HCT116 (cell line): ENCODE measurements around the gene ADARB2. TPM values are rescaled to one million over a fixed set of nuclear protein-coding genes. Genes with fewer than 3 reads are reported as not detected.
"Not testable (repeated sequence)": the region's sequence is repeated elsewhere in the genome, so short reads cannot be mapped to it uniquely, and the experiment has no call there.

Experiments
- ATAC-seq: fragments of 200-7000 bp; cut with Tn5 transposase; 2 replicates; pipeline ENCODE4 v1.9.1; 2020; ENCODE audit warnings: mild to moderate bottlenecking, moderate library complexity
- BruUV-seq: library from RNA; stranded (reverse); fragments of 400-500 nt; replicated peaks from 2 replicates; lab custom pipeline; 2021; lab: Mats Ljungman, UMichigan
- CTCF ChIA-PET: fragments of 300-600 bp; sonication (Branson Sonifier 250); formaldehyde crosslinking; loops from one replicate; lab custom pipeline; 2021; ENCODE audit warnings: antibody characterized with exemption; lab: Charles Lee
- POLR2A ChIA-PET: fragments of 300-600, 350-600 bp; sonication (Branson Sonifier 250); formaldehyde crosslinking; loops from one replicate; lab custom pipeline; 2021; ENCODE audit warnings: antibody characterized with exemption; lab: Charles Lee
- RAD21 ChIA-PET, 2 experiments: fragments of 300-600 bp; sonication (Branson Sonifier 250); formaldehyde crosslinking; loops; one replicate each; lab custom pipeline; 2023; ENCODE audit warnings: low total read pairs in 2 of 2; ENCODE audit not compliant: uncharacterized antibody in 2 of 2, unreplicated experiment in 2 of 2, low non-redundant PET in 1 of 2; lab: Charles Lee
- DNase-seq: peaks from one replicate; pipeline ENCODE4 v3.0.0-alpha.2; 2010; ENCODE audit warnings: low read depth, low spot score
- H2AFZ ChIP-seq: fragments of 200-600 bp; shearing (Covaris generic), sonication (generic); 2 replicates; pipeline ENCODE4 v1.6.1; 2017; ENCODE audit warnings: low read depth, mixed run types, mixed read lengths, antibody characterized with exemption, low read length; ENCODE audit not compliant: poor library complexity, severe bottlenecking
- H3K27ac ChIP-seq: 2 replicates; pipeline ENCODE4 v1.5.1; 2012; ENCODE audit warnings: low read depth, low read length
- H3K27me3 ChIP-seq: fragments of 200-600 bp; sonication (generic); 2 replicates; pipeline ENCODE4 v1.6.1; 2016; ENCODE audit warnings: mixed run types, low read length, mixed read lengths; ENCODE audit not compliant: insufficient read depth
- H3K36me3 ChIP-seq, 2 experiments: fragments of 200-500 bp in 1 of 2; fragments of 200-600 bp in 1 of 2; sonication (Bioruptor generic) in 1 of 2; sonication (generic) in 1 of 2; 2 replicates each; pipeline versions ENCODE4 v1.5.1 to v1.6.1; 2014 to 2016; ENCODE audit warnings: low read length in 2 of 2, inconsistent platforms in 1 of 2, mixed read lengths in 1 of 2, mixed run types in 1 of 2; ENCODE audit not compliant: insufficient read depth in 2 of 2, control insufficient read depth in 1 of 2
- H3K4me1 ChIP-seq, 2 experiments: fragments of 200-600 bp in 1 of 2; sonication (generic) in 1 of 2; 2 replicates each; pipeline versions ENCODE4 v1.5.1 to v1.6.1; 2012 to 2017; ENCODE audit warnings: low read length in 2 of 2, inconsistent platforms in 1 of 2, mild to moderate bottlenecking in 1 of 2, mixed read lengths in 1 of 2, mixed run types in 1 of 2, moderate library complexity in 1 of 2; ENCODE audit not compliant: insufficient read depth in 2 of 2, control insufficient read depth in 1 of 2
- H3K4me2 ChIP-seq: fragments of 200-600 bp; sonication (generic); 2 replicates; pipeline ENCODE4 v1.6.1; 2017; ENCODE audit warnings: mixed run types, low read length, mixed read lengths
- H3K4me3 ChIP-seq, 2 experiments: fragments of 200-600 bp in 1 of 2; sonication (generic) in 1 of 2; replicated peaks in 1 of 2; 2 replicates each; pipeline ENCODE4 v1.5.1; 2011 to 2016; ENCODE audit warnings: low read length in 2 of 2, control low read depth in 1 of 2, low read depth in 1 of 2, mild to moderate bottlenecking in 1 of 2, mixed read lengths in 1 of 2, mixed run types in 1 of 2
- H3K79me2 ChIP-seq: fragments of 200-600 bp; sonication (generic); 2 replicates; pipeline ENCODE4 v1.6.1; 2017; ENCODE audit warnings: mild to moderate bottlenecking, mixed run types, low read length, moderate library complexity, mixed read lengths; ENCODE audit not compliant: insufficient read depth
- H3K9ac ChIP-seq: fragments of 200-600 bp; sonication (generic); 2 replicates; pipeline ENCODE4 v1.6.1; 2016; ENCODE audit warnings: low read length, mixed read lengths
- H3K9me2 ChIP-seq: fragments of 200-600 bp; sonication (generic), shearing (Covaris generic); 2 replicates; pipeline ENCODE4 v1.6.1; 2017; ENCODE audit warnings: mixed run types, mild to moderate bottlenecking, moderate library complexity; ENCODE audit not compliant: insufficient read depth
- H3K9me3 ChIP-seq, 2 experiments: fragments of 200-500 bp in 1 of 2; fragments of 200-600 bp in 1 of 2; sonication (Bioruptor generic) in 1 of 2; sonication (generic) in 1 of 2; 2 replicates each; pipeline ENCODE4 v1.6.1; 2014 to 2017; ENCODE audit warnings: low read length in 2 of 2, mixed read lengths in 2 of 2, inconsistent platforms in 1 of 2, low read depth in 1 of 2, mild to moderate bottlenecking in 1 of 2, mixed run types in 1 of 2, moderate library complexity in 1 of 2; ENCODE audit not compliant: control insufficient read depth in 1 of 2, insufficient read depth in 1 of 2
- H4K20me1 ChIP-seq: fragments of 200-600 bp; sonication (generic), shearing (Covaris generic); 2 replicates; pipeline ENCODE4 v1.6.1; 2017; ENCODE audit warnings: mixed run types, mild to moderate bottlenecking, moderate library complexity; ENCODE audit not compliant: insufficient read depth
- EGR1 ChIP-seq: IDR thresholded peaks from 2 replicates; pipeline ENCODE4 v1.6.1; 2012; ENCODE audit warnings: low read depth
- EZH2 ChIP-seq: fragments of 200-600 bp; sonication (generic); IDR thresholded peaks from 2 replicates; pipeline ENCODE4 v1.6.1; 2017; ENCODE audit warnings: antibody characterized with exemption, mixed run types
- RAD21 ChIP-seq: IDR thresholded peaks from 2 replicates; pipeline ENCODE4 v1.6.1; 2012; ENCODE audit warnings: low read depth, mild to moderate bottlenecking
- SRF ChIP-seq: IDR thresholded peaks from 2 replicates; pipeline ENCODE4 v1.6.1; 2012; ENCODE audit warnings: low read depth
- YY1 ChIP-seq: IDR thresholded peaks from 2 replicates; pipeline ENCODE4 v1.6.1; 2011; ENCODE audit warnings: low read length, low read depth, moderate library complexity, mild to moderate bottlenecking; ENCODE audit not compliant: insufficient replicate concordance; ENCODE audit errors: extremely low read depth
- intact Hi-C: fragments of 100-400 bp; cut with micrococcal nuclease; formaldehyde crosslinking; loops from 2 replicates; pipeline ENCODE4 v1.10.0; 2022
- total RNA-seq: library from RNA; stranded (reverse); gene quantifications from one replicate; pipeline ENCODE4 v1.2.1, GENCODE V29; 2021; ENCODE audit not compliant: unreplicated experiment

The ADARB2 gene
- total RNA-seq, 1 experiment from 2014 or later, result not detected

DNA sequence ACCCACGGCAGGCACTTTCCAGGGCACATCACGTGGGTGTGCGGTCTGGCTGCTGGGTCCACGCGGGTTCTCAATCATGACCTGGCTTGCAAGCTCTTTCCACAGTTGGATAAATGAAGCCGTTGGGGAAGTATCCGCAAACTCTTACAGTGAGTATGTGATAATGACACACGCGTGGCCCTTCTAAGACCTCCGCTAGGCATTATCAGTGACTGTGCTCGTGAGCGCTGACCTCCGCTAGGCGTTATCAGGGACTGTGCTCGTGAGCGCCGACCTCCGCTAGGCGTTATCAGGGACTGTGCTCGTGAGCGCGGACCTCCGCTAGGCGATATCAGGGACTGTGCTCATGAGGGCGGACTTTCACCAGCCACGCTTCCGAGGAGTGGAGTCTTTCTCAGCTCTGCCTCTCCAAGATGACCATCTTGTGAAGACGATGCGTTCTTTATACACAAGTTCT, 574.1 kb downstream of the ADARB2 start:
- TF ChIP-seq EZH2 (no peak), SRF (no peak), RAD21 (no peak)
- TF ChIP-seq, all 23 proteins: peak for 0
- no TSS peak for BruUV-seq
- Histone ChIP-seq H3K9me3 (no peaks in the 10 kb centered on the region), H4K20me1 (no peaks in the 10 kb centered on the region), H3K9me2 (no peaks in the 10 kb centered on the region), H3K36me3 (no peaks in the 10 kb centered on the region), H2AFZ (no peak overlapping the region), H3K9ac (no peak overlapping the region), H3K27ac (no peak overlapping the region), H3K4me1 (no peaks in the 10 kb centered on the region), H3K4me2 (no peak overlapping the region), H3K4me3 (no peak overlapping the region), H3K27me3 (peaks cover 25% of the 10 kb centered on the region), H3K79me2 (no peaks in the 10 kb centered on the region)
- ChIA-PET RAD21 (no interaction called here), CTCF (no interaction called here), POLR2A (no interaction called here)
- intact Hi-C loops, result no loop called here
- DNase-seq, result no peak
- no peak for ATAC-seq

DNA sequence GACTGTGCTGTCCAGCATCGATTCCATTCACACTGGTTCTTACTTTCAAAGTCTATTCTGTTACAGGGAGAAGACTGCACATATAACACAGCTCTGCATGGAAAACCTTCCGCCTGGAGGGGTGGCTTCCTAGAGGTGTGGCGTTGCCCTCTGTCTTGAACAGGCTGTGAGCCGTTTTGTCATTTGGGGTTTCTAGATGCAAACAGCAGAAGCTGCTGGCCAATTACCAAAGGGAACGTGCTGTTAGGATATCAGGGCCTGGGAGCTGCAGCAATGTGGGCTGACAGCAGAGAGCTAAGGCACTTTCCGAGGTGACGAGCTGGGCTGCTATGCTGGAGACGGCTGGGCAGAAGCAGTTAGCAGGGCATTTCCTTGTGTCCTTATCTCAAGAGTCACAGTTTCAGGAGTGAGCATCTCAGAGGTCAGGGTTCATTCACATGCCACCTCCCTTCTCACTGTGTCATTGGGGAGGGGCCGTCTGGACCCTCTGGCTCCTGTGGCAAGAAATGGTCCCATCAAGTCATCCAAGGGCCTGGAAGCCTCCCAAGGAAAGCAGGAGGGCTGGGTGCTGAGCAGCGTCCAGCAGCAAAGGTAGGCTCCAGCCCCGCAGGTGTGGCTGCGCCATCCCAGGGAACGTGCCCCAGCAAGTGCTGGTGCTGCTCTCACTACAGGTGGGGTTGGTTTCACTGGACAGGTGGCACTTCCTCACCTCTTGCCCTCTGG, 574.7 kb downstream of the ADARB2 start:
- H3K79me2 ChIP-seq, result no peaks in the 10 kb centered on the region
- no peak overlapping the region for H3K9ac ChIP-seq
- H3K4me3 ChIP-seq, result no peak overlapping the region
- RAD21 ChIA-PET, result no interaction called here
- H3K9me3 ChIP-seq, result no peaks in the 10 kb centered on the region
- no peak for ATAC-seq
- H4K20me1 ChIP-seq, result no peaks in the 10 kb centered on the region
- H3K27me3 ChIP-seq, result peaks cover 25% of the 10 kb centered on the region; the same call in 1 of the 2 replicates
- H3K27ac ChIP-seq, result no peak overlapping the region
- intact Hi-C loops, result no loop called here
- H3K4me2 ChIP-seq, result no peak overlapping the region
- no peaks in the 10 kb centered on the region for H3K36me3 ChIP-seq
- POLR2A ChIA-PET, result no interaction called here
- no peaks in the 10 kb centered on the region for H3K9me2 ChIP-seq
- H3K4me1 ChIP-seq, result no peaks in the 10 kb centered on the region
- DNase-seq, result no peak
- CTCF ChIA-PET, result no interaction called here
- no peak overlapping the region for H2AFZ ChIP-seq
- BruUV-seq, result no TSS peak
- TF ChIP-seq EGR1 (no peak), YY1 (no peak)

DNA sequence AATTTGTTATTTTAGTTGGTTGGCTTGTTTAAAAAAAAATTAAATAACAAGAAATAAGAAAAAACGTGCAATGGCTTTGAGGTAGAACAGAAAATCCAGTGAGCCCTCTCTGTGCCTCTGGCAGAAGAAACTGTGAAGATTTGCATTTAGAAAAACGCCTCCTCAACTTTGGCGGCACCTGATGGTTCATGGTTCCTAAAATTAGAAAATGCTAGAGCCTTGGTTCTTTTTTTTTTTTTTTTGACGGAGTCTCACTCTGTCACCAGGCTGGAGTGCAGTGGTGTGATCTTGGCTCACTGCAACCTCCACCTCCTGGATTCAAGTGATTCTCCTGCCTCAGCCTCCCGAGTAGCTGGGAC, 576.0 kb downstream of the ADARB2 start:
- H3K36me3 ChIP-seq, H3K9ac ChIP-seq, POLR2A ChIA-PET, ATAC-seq, H3K9me3 ChIP-seq, CTCF ChIA-PET, H3K79me2 ChIP-seq, H2AFZ ChIP-seq, H3K9me2 ChIP-seq, intact Hi-C loops, H3K4me3 ChIP-seq, DNase-seq, H3K4me2 ChIP-seq, H4K20me1 ChIP-seq, RAD21 ChIA-PET, H3K4me1 ChIP-seq, H3K27ac ChIP-seq, BruUV-seq: not testable (repeated sequence)
- peaks cover 20% of the 10 kb centered on the region; the same call in 1 of the 2 replicates for H3K27me3 ChIP-seq
